Activated T-helper 1 cell treated with Interleukin-2 at 50 U/mL for 16 hours (primary cell): ENCODE data around the gene ACAN.

Experiments used
- DNase-seq: peaks from one replicate; pipeline ENCODE4 v3.0.0-alpha.2; 2020; ENCODE audit warnings: low read depth

ACAN gene

DNA sequence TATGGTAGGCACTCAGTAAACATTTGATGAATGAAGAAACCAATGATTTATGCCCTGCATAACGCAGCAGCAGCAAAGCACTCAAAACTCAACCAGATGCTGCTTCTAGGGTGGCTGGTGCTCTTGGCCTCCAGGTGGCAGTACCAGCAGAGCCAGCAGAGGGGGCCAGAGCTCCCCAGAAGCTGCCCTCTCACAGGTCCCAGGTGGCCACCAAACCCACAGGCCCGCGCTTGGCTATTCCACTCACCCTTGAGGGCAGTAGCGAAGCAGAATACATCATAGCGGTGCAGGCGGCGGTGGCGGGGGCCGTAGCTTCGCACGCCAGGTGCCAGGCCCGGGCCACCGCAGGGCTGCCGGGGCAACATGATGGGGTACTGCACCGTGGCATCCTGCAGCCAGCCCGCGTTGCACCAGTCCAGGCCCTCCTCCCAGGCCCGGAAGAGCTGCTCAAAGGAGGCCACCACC, 75.5 kb downstream of the ACAN start:
- no peak for DNase-seq

DNA sequence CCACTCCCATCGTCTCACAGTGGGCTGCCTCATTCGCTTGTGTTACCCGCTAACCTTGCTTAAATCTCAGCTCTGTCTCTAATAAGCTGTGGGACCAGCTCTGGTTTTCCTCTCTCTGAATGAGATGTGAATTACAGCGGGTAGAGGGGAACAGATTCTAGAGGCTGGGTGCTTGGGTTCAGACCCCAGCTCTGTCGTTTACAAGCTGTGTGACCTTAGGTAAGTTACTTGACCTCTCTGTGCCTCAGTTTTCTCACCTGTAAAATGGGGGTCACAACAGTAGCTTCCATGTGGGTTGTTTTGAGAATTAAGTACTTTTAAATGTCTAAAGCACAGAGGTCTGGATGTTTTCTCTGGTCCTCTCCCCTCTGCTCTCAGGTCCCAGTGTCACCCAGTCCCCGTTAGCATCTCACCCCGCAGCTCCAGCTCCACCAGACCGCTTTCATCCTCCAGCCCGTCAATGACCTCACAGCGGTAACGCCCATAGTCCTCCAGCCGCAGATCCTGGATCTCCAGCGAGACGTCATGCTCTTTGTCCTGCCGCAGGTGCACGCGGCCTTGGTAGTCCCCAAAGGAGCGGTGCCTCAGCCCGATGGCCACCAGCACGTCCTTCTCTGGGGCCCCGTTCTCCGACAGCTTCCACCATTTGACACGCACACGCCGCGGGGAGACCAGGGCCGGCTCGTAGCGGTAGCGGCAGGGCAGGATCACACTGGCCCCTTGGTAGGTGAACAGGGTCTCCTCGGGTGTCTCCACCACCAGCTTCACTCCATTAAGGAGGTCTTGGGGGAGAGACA, 77.9 kb downstream of the ACAN start:
- no peak for DNase-seq

DNA sequence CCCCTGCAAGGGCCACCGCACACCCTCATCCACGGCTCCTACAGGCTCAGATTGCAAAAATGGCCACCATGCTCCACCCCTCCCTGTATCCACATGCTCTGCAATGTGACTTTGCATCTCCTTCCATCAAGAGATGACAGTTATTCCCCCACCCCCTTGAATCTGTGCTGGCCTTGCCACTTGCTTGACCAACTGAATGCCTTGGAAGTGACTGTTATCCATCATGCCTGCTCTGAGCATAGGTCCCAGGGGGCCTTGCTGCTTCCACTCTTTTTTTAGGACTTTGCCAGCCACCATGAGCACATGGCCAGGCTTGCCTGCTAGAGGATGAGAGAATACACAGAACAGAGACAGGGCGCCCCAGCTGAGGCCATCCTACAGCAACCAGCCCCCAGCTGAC, 78.5 kb downstream of the ACAN start:
- DNase-seq, result no peak

DNA sequence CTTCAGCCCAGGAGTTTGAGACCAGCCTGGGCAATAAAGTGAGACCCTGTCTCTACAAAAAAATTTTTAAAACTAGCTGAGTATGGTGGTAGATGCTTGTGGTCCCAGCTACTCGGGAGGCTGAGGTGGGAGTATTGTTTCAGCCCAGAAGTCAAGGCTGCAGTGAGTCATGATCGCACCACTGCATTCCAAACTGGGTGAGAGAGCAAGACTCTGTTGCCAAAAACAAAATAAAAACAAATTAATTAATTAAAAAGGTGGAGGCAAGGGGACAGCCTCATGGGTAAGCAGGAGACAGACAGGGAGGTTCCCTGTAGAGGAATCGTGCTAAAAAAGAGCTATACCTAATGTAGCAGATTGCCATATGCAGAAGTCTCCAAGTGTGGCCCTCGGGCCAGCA, 79.5 kb downstream of the ACAN start:
- no peak for DNase-seq

DNA sequence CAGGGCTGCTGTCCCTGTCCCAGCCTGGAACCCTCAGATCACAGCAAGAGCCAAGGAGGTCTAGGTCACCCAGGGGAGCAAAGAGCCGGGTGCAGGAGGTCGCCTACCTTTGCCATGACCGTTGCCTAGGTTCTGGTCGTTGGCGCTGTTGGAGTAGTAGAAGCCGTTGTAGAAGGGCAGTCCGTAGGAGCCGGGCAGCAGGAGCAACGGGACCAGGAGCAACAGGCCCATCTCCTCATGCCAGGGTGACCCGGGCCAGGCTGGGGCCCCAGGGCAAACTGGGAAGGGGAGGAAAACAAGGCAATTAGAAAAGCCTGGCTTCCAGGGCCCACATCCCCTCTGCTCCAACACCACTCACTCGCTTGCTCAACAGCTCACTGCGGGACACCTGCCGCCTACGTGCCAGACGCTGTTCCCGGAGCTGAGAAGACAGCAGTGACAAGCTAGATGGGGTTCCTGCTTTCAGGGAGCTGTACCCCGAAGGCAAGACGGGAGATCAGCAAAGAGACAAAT, 83.9 kb downstream of the ACAN start:
- DNase-seq, result no peak

DNA sequence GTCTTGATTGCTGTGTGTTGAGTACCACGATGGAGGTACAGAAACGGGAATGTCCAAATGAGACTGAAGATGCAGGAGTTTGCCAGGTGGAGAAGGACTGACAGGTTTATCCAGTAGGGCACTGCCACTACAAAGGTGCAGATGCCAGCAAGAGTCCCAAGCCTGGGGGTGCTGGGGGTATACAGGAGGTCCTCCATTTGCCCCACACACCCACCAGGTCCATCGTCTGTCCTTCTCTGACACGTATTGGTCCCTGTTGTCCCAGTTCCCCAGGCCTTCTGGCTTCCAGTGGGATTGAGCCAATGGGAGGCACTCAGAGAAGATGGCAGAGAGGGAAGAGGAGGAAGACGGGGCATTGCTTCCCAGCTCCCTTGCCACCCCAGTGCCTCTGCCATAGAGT, 85.5 kb downstream of the ACAN start:
- no peak for DNase-seq

DNA sequence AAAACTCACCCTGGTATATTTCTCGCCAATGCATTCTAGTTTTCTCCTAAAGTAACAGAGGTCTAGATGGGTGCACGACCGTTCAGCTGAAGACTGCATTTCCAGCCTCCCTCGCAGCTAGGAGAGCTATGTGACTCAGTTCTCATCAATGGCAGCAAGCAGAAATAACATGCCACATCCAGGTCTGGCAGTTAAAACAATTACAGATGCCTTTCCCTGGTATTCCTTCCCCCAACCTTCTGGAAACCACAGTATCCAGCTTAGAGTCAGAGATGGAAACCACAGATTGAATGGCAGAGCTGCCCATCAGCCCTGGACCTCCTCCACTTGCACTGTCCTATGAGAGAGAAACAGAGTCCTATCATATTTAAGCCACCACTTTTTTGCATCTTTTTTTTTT, 87.3 kb downstream of the ACAN start:
- DNase-seq, result no peak

DNA sequence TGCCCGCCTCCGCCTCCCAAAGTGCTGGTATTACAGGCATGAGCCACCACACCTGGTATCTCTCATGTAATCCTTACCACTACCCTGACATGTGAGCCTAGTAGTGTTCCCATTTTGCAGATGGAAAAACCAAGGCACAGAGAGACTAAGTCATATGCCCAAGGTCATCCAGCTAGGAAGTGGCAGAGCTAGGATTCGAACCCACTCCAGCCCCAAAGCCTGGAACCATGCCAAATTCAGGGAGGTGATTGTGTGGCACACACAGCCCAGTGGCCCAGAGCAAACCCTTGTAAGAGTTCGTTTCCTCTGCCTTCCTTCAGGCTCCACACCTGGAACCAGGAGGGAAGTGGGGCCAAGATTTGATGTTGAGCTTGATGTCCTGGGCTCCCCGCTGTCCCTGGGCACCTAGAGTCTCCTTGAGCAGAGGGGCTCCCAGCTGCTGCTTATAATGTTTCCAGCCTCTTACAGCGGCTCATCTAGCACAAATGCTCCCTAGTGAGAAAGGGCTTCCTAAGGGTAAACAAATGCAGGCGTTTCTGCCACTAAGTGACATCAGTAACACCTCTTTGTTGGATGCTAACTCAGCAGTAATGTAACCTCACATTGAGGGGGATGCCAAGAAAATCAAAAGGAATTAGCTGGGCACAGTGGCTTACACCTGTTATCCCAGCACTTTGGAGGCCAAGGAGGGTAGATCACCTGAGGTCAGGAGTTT, 88.5 kb downstream of the ACAN start:
- no peak for DNase-seq

DNA sequence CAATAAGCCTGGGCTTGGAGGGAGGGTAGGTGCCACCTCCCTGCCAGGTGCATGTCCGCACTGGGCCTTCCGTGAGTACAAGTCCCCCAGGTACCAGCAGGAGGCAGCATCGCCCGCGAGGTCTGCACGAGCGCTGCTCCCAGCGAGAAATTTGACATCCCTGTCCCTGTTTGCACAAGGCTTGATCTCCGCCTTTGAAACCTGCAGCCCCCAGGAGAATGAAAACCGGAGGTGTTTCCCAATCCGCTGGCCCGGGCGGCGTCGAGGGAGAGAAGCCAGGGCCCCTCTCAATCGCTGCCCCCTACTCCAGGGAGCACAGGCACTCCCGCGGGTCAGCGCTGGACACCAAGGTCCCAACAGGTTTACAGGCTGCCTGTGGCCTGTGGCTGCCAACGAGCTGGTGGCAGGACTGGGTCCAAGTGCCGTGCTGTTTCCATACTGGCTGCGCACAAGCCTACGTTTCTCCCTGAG, 91.1 kb downstream of the ACAN start:
- peak; percentile 78 for DNase-seq

DNA sequence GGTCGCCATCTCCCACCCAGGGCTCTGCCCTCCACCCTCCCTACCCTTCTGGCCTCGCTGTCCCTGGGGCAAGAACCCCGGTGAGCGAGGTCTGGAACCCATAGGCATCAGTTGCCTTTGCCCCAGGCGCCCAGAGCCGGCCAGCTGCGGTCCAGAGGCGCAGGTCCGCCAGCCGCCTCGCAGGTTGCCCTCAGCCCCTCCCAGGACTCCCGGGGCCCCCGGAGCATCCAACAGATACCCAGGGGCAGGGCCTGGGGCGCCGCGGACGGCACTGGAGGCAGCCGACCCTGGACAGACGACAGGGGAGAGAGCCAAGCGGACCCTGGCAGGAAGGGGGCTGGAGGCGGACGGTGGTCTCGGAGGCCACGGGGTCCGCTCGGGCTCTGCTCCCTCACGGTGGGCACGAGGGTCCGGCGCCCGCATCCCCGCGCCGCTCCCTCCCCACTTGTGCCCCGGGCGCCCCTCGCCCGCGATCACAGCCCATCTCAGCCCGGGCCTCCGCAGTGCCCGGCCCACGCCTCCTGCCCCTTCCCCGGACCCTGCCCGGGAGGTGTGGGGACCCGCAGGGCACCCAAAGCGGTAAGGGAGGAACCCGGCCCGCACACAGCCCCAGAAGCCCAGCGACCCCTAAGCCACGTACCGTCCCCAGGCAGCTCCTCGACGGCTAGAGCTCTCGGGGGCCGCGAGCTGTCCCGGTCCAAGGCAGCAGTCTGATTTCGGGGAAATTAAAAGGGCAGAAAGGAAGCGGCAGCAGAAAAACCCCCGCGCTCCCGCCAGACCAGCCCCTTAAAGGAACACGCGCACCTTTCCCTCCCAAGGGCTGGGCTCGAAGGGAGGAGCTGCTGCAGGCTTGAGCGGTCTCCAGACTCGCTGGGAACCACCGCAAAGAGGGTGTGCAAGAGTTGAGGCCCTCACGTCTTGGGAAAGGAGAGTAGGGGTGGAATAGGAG, 91.9 kb downstream of the ACAN start, which contains the start of gene HAPLN3:
HAPLN3 (minus strand) TSS at position 726 of the 949 bp plus-strand sequence. CDS start 8,246 bp downstream, outside the sequence.
- DNase-seq, result peak; percentile 34

DNA sequence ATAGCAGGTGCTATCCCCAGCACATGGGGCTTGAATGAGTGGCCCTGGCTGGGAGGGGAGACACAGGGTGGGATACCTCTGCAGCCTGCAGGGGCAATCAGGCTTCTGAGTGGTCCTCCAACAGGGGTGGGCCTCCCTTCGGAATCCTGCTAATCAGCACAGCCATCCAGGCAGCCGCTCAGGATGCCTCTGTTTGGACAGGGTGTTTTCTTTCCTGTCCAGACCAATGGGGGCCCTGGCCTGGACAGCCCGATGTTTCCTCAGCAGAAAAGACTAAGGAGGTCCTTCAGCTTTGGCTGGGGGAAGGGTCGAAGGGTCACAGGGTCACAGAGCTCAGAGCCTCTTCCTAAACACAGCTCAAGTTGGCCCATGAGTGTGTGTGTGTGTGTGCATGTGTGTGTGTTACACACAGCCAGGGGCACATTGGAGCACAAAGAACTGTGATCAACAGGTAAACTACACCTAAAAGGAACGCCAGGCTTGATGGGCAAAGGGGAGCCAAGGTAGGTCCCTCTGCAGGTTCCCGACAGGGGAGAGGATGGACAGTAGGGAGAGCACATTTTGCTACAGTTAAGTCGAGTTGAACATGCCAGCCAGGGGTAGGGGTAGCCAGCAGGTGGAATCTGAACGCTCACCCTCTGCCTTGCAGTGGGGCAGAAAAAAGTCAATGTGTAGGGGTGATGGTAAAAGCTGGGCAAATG, 93.2 kb downstream of the ACAN start:
- no peak for DNase-seq

DNA sequence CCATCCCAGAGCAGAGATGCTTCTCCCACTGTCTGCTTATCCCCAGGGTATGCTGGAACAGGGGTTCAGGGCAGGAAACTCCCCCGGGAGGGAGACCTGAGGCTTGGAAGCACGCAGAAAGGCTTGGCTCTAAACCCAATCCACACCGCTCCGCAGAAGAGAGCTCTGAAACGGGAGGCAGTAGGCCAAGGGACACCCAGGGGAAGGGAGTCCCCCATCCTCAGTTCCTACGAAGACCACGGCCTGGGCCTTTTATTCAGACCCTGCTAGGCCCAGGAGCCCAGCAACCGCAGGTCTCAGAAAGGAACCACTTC, 93.9 kb downstream of the ACAN start:
- DNase-seq, result no peak

DNA sequence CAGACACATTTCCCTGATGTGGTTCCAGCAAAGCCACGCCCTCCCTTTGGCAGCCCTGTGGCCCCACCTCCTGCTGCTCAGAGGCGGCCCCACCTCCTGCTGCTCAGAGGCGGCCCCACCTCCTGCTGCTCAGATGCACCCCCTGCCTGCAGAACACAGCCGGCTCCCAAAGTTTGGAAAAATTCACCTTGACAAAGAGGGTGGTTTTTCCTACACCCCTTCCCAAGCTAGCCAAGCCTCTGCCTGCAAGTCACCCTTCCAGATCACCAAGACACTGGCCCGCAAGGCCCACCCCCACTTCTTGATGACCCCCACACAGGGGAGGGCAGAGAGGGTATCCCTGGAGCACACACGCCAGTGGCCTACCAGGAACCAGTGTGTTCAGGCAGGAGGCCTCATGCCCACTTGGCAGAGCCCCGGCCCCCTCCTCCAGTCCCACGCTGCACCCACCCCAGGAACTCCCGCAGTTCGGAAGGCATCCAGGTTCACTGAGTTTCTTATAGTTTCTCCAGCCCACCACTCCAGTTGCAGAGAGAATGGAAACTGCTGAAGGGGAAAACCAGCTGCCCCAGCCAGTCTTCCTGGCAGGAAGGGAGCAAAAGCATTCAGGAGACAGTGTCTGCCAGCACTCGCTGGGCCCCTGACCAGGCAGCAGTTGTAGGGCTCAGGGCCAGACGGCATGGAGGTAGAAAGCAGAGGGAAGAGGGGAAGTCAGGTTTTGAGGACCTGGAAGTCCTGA, 94.4 kb downstream of the ACAN start:
- peak; percentile 66 for DNase-seq

DNA sequence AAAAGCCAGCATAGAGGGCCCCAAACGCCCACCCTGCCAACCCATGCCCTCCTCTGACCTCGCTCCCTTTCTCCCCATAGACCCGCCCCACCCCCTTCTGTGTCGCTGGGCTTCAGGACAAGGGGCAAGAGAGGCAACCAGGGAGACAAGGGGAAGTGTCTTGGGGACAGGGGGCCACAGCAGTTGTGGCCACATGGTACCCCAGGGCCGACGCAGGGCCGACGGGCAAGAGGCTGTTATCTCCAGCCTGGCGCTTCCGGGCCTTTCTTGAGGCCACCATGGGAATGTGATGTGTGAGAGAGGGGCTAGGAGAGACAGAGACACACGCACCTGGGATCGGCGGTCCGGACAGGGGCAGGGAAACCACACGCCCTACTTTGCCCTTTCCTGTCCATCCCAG, 95.5 kb downstream of the ACAN start:
- DNase-seq, result no peak

DNA sequence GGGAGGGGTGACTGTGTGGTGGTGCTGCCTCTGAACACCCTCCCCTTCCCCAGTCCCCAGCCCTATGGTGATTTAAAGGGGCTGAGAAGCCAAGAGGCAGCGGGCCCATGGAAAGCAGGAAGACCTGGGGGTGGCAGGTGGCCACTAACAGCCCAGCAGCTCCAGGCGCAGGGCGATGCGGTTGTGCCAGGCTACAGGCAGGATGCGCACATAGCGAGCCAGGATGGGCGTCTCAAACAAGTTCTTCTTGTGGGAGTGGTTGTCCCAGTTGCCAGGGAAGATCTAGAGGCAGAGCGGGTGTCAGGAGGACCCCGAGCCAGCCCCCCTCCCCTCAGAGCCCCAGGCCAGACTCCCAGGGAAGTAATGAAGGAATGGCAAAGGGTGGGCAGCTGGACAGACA, 96.0 kb downstream of the ACAN start:
- no peak for DNase-seq

DNA sequence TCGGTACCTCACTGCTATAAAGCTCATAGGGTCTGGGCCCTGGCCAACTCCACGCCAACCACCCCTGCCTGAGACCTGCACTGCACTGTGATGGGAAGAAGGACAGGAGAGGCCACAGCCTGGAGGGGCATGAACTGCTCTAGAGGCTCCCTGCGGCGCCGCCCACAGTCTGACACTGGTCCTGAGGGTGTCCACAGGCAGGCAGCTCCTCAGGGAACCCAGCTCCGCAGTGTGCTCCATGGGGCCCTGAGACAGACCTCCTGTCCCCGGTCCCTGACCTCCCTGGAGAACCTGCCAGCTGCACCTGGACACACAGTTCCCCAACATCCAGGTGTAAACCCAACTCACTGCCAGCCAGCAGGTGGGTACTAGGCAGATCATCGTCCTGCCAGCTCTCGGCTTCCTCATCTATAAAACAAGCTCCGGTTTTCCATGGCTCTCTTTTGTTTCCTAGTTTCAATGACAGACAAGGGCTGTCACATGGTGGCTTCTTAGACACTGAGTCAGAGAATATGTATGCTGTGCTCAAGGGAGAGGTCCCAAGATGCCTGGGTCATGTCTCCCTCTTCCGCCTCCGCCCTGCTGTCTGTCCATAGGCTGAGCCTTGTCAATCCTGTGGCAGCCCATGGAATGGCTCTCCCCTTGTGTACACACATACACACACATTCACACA, 97.2 kb downstream of the ACAN start:
- DNase-seq, result no peak

DNA sequence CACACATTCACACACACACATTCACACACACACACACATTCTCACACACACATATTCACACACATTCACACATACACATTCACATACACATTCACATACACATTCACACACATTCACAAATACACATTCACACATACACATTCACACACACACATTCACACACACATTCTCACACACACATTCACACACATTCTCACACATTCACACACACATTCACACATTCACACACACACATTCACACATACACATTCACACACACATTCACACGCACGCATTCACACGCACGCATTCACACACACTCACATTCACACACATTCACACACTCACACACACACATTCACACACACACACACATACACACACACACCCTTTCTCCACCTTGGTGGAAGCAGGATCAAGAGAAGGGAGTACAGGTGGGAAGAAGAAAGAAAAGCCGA, 97.8 kb downstream of the ACAN start:
- no peak for DNase-seq

DNA sequence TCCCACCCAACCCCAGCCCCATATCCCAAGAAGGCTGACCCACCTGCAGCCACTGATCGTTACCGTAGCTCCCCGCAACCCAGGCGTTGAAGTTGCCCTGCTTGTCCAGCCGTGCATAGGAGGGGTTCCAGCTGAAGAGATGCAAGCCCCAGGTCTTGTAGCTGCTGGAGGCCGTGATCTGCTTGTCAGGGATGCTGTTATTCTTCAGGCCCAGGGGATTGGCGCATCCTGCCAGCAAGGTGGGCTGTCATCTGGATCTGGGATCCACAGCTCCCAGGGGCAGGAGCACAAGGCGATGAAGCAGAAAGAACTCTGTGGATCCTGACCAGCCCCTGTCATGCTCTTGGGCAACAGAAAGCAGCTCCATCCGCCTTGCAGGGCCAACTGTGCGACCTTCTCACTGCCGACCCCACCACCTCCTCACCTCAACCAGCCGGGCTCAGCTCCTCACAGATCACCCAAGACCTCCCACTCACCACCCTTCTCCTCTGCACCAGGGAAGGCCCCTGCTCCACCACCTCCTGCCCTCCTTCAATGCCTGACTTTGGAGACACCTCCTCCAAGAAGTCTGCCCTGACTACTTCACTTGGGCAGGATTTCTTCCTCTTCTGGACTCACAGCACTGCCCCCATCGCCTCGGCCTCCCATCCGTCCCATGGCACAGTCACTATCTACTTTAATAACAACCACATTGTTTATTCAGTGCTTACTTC, 98.4 kb downstream of the ACAN start:
- DNase-seq, result no peak

DNA sequence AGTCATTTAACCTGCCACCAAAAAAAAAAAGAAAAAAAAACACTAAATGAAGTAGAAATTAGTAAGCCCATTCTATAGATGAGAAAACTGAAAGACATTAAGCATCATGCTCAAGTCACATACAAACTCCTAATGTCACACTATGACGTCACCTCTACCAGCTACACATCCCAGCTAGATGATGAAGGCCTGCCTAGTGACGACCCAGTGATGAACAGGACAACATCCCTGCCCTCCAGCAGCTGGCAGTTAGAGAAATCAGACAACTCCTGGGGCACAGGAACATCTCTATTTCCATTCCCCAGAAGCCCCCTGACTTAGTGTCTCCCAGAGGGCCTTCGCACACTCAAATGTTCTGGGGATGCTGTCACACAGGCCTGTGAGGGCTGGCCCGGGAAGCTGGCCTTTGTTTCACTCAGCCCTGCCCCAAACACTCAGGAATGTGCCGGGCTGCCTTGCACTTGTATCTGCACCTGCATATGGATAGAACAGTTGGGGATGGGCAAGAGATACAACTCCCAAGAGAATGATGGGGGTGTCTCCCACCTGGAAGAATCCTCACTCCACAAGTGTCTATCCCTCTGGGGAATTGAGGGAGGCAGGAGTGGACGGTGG, 99.1 kb downstream of the ACAN start:
- DNase-seq, result no peak
